LNCAP (cell line): ENCODE measurements around the gene NPFFR1.

ENCODE experiments used
- TF ChIP-seq, protein P1 (sequence below): fragments of 450-650 bp; IDR thresholded peaks from 2 replicates; pipeline ENCODE4 v1.5.1; 2017; ENCODE audit warnings: mild to moderate bottlenecking

The NPFFR1 gene, protein sequence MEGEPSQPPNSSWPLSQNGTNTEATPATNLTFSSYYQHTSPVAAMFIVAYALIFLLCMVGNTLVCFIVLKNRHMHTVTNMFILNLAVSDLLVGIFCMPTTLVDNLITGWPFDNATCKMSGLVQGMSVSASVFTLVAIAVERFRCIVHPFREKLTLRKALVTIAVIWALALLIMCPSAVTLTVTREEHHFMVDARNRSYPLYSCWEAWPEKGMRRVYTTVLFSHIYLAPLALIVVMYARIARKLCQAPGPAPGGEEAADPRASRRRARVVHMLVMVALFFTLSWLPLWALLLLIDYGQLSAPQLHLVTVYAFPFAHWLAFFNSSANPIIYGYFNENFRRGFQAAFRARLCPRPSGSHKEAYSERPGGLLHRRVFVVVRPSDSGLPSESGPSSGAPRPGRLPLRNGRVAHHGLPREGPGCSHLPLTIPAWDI

DNA sequence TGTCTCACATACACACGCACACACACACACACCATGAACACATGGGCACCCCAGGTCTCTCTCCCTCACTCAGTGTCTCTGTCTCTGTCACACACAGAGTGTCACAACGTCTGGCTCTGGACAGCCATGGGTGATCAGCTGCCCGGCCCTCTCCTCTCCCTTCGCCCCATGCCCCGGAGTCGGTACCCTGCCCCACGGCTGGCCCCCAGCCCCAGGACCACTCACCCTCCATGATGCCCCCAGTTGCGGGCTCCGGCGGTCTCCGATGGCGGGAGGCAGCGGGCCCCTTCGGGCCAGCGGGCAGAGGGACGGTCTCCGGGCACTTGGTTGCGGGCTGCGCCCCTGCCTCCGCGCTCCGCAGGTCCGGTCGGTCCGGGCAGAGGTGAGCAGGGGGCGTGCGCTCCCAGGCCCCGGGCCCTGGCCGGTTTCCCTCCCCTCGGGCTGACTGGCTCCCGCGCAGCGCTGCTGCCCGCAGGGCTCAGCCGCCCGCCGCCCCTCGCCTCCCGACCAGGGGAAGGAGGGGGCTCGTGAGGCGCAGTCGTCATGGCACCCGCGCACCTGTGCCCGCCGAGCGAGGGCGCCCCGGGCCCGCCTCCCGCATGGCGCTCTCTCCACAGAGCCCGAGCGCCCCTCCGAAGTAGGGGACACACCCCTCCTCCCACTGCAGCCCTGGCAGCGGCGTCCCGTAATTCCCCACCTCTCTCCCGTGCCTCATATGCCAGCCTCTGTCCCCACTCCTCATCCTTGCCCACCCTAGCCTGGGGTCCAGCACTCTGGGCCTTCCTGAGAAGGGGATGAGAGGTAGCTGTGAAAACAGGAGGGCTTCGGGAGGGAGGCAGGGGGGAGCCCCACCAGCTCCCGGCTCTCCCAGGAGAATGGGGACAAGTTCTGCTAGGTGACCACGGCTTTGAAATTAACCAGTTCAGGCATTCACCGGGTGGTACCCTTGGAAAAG, at the start of gene NPFFR1:
Gene NPFFR1, minus strand, starts transcription at position 560 of the 955 bp plus-strand sequence. Its CDS starts 328 bp downstream, at position 232.
- TF ChIP-seq, protein P1, sequence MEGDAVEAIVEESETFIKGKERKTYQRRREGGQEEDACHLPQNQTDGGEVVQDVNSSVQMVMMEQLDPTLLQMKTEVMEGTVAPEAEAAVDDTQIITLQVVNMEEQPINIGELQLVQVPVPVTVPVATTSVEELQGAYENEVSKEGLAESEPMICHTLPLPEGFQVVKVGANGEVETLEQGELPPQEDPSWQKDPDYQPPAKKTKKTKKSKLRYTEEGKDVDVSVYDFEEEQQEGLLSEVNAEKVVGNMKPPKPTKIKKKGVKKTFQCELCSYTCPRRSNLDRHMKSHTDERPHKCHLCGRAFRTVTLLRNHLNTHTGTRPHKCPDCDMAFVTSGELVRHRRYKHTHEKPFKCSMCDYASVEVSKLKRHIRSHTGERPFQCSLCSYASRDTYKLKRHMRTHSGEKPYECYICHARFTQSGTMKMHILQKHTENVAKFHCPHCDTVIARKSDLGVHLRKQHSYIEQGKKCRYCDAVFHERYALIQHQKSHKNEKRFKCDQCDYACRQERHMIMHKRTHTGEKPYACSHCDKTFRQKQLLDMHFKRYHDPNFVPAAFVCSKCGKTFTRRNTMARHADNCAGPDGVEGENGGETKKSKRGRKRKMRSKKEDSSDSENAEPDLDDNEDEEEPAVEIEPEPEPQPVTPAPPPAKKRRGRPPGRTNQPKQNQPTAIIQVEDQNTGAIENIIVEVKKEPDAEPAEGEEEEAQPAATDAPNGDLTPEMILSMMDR, result no peak

DNA sequence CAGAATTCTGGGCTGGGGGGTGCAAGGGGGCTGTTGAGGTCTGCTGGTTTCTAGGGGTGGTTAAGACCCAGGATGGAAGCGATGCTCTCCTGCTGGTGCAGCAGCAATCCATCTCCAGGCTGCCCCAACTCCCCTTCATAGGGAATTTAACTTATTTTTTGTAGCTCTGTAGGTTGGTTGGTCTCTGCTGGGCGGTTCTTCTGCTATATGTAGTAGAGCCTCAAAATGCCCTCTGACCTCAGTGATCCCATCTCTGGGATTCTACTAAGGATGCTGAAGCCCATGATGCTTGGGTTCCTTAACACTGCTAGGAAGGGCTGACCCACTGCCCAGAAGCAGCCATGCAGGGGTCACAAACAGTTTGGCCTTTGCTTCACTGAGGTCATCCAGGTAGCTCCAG, 49.5 kb upstream of the NPFFR1 start:
- TF ChIP-seq, protein P1, result no peak

- TF ChIP-seq, protein P1, result no peak
Observed at GRCh38 chr10:70331486-70332268, 47.9 kb upstream of the NPFFR1 start.

GRCh38 chr10:70331160-70331485, 47.3 kb upstream of the NPFFR1 start:
- TF ChIP-seq, protein P1, result no peak

GRCh38 chr10:70330671-70331070, 46.9 kb upstream of the NPFFR1 start:
- TF ChIP-seq, protein P1, result no peak

GRCh38 chr10:70328967-70329366, 45.2 kb upstream of the NPFFR1 start:
- TF ChIP-seq, protein P1, result no peak

DNA sequence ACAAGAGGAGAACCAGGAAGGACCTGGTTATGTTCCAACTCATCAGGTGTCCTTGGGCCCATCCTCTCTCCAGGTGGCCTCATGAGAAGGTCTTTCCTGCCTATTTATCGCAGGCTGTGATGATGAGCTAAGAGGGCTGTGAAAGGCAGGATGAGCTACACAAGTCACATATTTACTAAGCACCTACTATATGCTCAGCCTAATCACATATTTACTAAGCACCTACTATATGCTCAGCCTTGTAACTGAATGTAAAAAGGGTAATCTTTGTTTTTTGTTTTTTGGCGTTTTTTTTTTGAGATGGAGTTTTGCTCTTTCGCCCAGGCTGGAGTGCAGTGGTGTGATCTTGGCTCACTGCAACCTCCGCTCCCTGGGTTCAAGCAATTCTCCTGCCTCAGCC, 44.2 kb upstream of the NPFFR1 start:
- TF ChIP-seq, protein P1, result no peak
